GM12878 (cell line): ENCODE measurements around the gene GAB1. TPM values are rescaled to one million over a fixed set of nuclear protein-coding genes. Genes with fewer than 3 reads are reported as not detected.

ENCODE experiments used
- BCL3 ChIP-seq: IDR thresholded peaks from 2 replicates; pipeline ENCODE4 v1.6.1; 2011; ENCODE audit warnings: borderline replicate concordance, low read depth, mild to moderate bottlenecking, moderate library complexity, low read length; ENCODE audit not compliant: insufficient read depth, poor library complexity, severe bottlenecking
- CEBPB ChIP-seq, 2 experiments: fragments of 150-350 bp in 1 of 2; IDR thresholded peaks; 2 replicates each; pipeline ENCODE4 v1.6.1; 2012 to 2014; ENCODE audit warnings: low read depth in 2 of 2, low read length in 2 of 2, borderline replicate concordance in 1 of 2, inconsistent platforms in 1 of 2
- CHD4 ChIP-seq: fragments of 200-600 bp; sonication (generic); IDR thresholded peaks from 2 replicates; pipeline ENCODE4 v1.6.1; 2016; ENCODE audit warnings: mild to moderate bottlenecking
- DPF2 ChIP-seq: fragments of 450-650 bp; IDR thresholded peaks from 2 replicates; pipeline ENCODE4 v1.6.1; 2017; ENCODE audit warnings: mild to moderate bottlenecking
- EP300 ChIP-seq, 2 experiments: fragments of 150-350 bp in 1 of 2; IDR thresholded peaks; 2 replicates each; pipeline ENCODE4 v1.6.1; 2011 to 2012; ENCODE audit warnings: low read depth in 2 of 2, low read length in 2 of 2, borderline replicate concordance in 1 of 2, improper control_type of control experiment in 1 of 2, inconsistent platforms in 1 of 2; ENCODE audit not compliant: control insufficient read depth in 1 of 2
- EZH2 ChIP-seq: IDR thresholded peaks from 2 replicates; pipeline ENCODE4 v1.6.1; 2012; ENCODE audit warnings: low read depth, mild to moderate bottlenecking, control low read depth, inconsistent platforms, low read length, borderline replicate concordance; ENCODE audit not compliant: control insufficient read depth
- GABPA ChIP-seq: IDR thresholded peaks from 2 replicates; pipeline ENCODE4 v1.6.1; 2014; ENCODE audit warnings: antibody characterized with exemption, low read depth, mild to moderate bottlenecking, inconsistent platforms
- HDAC6 ChIP-seq: fragments of 200-600 bp; sonication (generic); IDR thresholded peaks from one replicate; pipeline ENCODE4 v1.8.0; 2017; ENCODE audit warnings: antibody characterized with exemption; ENCODE audit not compliant: unreplicated experiment
- JUNB ChIP-seq: IDR thresholded peaks from 2 replicates; pipeline ENCODE4 v1.6.1; 2016; ENCODE audit warnings: antibody characterized with exemption, mild to moderate bottlenecking
- JUND ChIP-seq: IDR thresholded peaks from 2 replicates; pipeline ENCODE4 v1.6.1; 2012; ENCODE audit warnings: low read depth, mild to moderate bottlenecking, low read length, improper control_type of control experiment, moderate library complexity
- MEF2A ChIP-seq: IDR thresholded peaks from 2 replicates; pipeline ENCODE4 v1.6.1; 2011; ENCODE audit warnings: low read depth, mild to moderate bottlenecking, low read length, moderate library complexity; ENCODE audit not compliant: insufficient read depth
- MEF2B ChIP-seq: fragments of 450-650 bp; IDR thresholded peaks from 2 replicates; pipeline ENCODE4 v1.6.1; 2018; ENCODE audit warnings: mild to moderate bottlenecking, moderate library complexity; ENCODE audit not compliant: partially characterized antibody, poor library complexity, severe bottlenecking
- MYC ChIP-seq: IDR thresholded peaks from 2 replicates; pipeline ENCODE4 v1.6.1; 2011; ENCODE audit warnings: mild to moderate bottlenecking, low read length, moderate library complexity, inconsistent platforms; ENCODE audit not compliant: insufficient read depth, insufficient replicate concordance, insufficient read length, severe bottlenecking
- NBN ChIP-seq: fragments of 450-650 bp; IDR thresholded peaks from 2 replicates; pipeline ENCODE4 v1.6.1; 2016
- NR2C1 ChIP-seq: fragments of 450-650 bp; IDR thresholded peaks from 2 replicates; pipeline ENCODE4 v1.6.1; 2017; ENCODE audit warnings: antibody characterized with exemption, mild to moderate bottlenecking, moderate library complexity
- PAX5 ChIP-seq: IDR thresholded peaks from 2 replicates; pipeline ENCODE4 v1.6.1; 2011; ENCODE audit warnings: low read depth, low read length, borderline replicate concordance
- POLR2A ChIP-seq: IDR thresholded peaks from 2 replicates; pipeline ENCODE4 v1.6.1; 2011; ENCODE audit warnings: low read depth, mild to moderate bottlenecking, low read length
- RELA ChIP-seq: fragments of 450-650 bp; IDR thresholded peaks from 2 replicates; pipeline ENCODE4 v1.8.0; 2014; ENCODE audit warnings: borderline replicate concordance; ENCODE audit not compliant: partially characterized antibody
- SIN3A ChIP-seq: IDR thresholded peaks from 2 replicates; pipeline ENCODE4 v1.6.1; 2012; ENCODE audit warnings: low read depth, low read length, improper control_type of control experiment
- SIX5 ChIP-seq: IDR thresholded peaks from 2 replicates; pipeline ENCODE4 v1.6.1; 2011; ENCODE audit warnings: mild to moderate bottlenecking, low read depth, low read length, moderate library complexity; ENCODE audit not compliant: severe bottlenecking
- SKIL ChIP-seq: fragments of 450-650 bp; IDR thresholded peaks from 2 replicates; pipeline ENCODE4 v1.6.1; 2017; ENCODE audit warnings: mild to moderate bottlenecking, low read depth, inconsistent platforms; ENCODE audit not compliant: poor library complexity, severe bottlenecking
- SPI1 ChIP-seq: IDR thresholded peaks from 2 replicates; pipeline ENCODE4 v1.6.1; 2011; ENCODE audit warnings: low read depth, mild to moderate bottlenecking, low read length, moderate library complexity, borderline replicate concordance; ENCODE audit not compliant: insufficient read depth
- ZNF384 ChIP-seq: IDR thresholded peaks from 2 replicates; pipeline ENCODE4 v1.6.1; 2012; ENCODE audit warnings: low read depth, mild to moderate bottlenecking, low read length, improper control_type of control experiment, borderline replicate concordance
- polyA plus RNA-seq, 11 experiments: library from polyadenylated mRNA; depleted of rRNA in 4 of 11; unstranded in 6 of 11; stranded (reverse) in 5 of 11; fragments of >200 nt; fragmentation: Nextera tagmentation in 4 of 11; fragmentation: Illumina TruSeq in 1 of 11; extraction: Ambion mirVana in 4 of 11; extraction: Trizol in 1 of 11; gene quantifications; 1 replicate in 1 of 11; 2 replicates in 10 of 11; pipeline versions ENCODE4 v1.2.1 to v1.2.3, GENCODE V29; 2011 to 2016; ENCODE audit warnings: inconsistent platforms in 2 of 11, missing spikeins in 2 of 11, low read depth in 1 of 11
- total RNA-seq, 4 experiments: library from RNA; depleted of rRNA in 3 of 4; stranded (reverse); fragments of >200 nt in 3 of 4; fragmentation: Illumina TruSeq in 1 of 4; extraction: Trizol in 1 of 4; gene quantifications; 2 replicates each; pipeline versions ENCODE4 v1.2.1 to v1.2.3, GENCODE V29; 2013 to 2021
- TF ChIP-seq, protein P1 (sequence below): fragments of 450-650 bp; IDR thresholded peaks from 2 replicates; pipeline ENCODE4 v1.6.1; 2017; ENCODE audit warnings: mild to moderate bottlenecking

The GAB1 gene
- total and polyA plus RNA-seq, 10 of the 15 experiments (the other 5 are each of a cell fraction or from before 2014, with no cell fraction given): 0.37 to 5.3 (median 3.2) TPM

DNA sequence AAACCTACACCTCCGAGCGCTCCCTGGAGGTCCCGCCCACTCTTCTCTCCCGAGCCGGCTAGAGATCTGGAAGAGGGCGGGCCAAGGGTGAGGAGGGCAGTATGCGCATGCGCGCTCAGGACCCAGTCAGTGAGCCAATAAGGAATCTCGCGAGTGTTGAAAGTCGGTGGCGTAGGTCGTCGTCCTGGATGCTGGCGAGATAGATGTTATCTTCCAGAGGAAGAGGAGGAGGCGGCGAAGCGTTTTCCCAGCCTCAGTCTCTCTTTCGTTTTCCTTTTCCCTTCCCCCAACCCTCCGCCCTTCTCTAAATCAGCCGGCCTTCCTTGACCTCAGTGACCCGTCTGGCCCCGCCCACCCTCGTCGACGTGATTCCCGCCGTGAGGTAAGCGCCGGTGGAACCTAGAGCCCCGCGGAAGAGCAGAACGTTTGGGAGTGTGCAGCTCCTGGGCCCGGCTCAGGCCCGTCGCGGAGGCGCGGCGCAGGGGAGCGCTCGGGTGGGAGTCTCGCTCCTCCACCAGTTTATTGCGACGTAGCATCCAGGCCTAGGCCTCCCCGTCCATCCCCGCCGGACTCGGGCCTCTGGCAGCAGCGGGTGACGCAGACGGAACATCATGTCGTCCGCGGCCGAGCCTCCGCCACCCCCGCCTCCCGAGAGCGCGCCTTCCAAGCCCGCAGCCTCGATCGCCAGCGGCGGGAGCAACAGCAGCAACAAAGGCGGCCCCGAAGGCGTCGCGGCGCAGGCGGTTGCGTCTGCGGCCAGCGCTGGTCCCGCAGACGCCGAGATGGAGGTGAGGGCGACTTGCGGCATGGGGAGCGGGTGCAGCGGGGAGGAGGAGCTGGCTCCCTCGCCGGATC lies 176.9 kb downstream of the GAB1 start, which contains the start of gene SMARCA5 (continued):
- TF ChIP-seq CHD4 (no peak), SPI1 (no peak), CEBPB (IDR thresholded peaks at IDR 0.05; ENCODE audit: borderline replicate concordance in 1 of 2, low read depth in 2 of 2, low read length in 2 of 2) (no peak), GABPA (no peak), SIN3A (0 out of 2 replicates have a peak, but pooled peaks have one; percentile 5), JUNB (no peak), NR2C1 (peak; percentile 89), EP300 (IDR thresholded peaks at IDR 0.05; ENCODE audit: borderline replicate concordance in 1 of 2, control insufficient read depth in 1 of 2, low read depth in 2 of 2, low read length in 2 of 2) (no peak), ZNF384 (no peak), POLR2A (peak; percentile 93), RELA (no peak), EZH2 (no peak), NBN (peak; percentile 39; the same call in 1 of the 2 replicates), SIX5 (no peak), HDAC6 (no peak), PAX5 (no peak), MEF2B (peak; percentile 12), BCL3 (peak; percentile 45), MYC (no peak), MEF2A (no peak), DPF2 (peak; percentile 80), JUND (no peak), SKIL (no peak)
- TF ChIP-seq, protein P1, sequence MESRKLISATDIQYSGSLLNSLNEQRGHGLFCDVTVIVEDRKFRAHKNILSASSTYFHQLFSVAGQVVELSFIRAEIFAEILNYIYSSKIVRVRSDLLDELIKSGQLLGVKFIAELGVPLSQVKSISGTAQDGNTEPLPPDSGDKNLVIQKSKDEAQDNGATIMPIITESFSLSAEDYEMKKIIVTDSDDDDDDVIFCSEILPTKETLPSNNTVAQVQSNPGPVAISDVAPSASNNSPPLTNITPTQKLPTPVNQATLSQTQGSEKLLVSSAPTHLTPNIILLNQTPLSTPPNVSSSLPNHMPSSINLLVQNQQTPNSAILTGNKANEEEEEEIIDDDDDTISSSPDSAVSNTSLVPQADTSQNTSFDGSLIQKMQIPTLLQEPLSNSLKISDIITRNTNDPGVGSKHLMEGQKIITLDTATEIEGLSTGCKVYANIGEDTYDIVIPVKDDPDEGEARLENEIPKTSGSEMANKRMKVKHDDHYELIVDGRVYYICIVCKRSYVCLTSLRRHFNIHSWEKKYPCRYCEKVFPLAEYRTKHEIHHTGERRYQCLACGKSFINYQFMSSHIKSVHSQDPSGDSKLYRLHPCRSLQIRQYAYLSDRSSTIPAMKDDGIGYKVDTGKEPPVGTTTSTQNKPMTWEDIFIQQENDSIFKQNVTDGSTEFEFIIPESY: no peak
